Putamen (tissue), 1 donor: ENCODE results near the gene SETD1A.
A peak's percentile ranks its signal among the peaks of the same experiment; 100 is the strongest.

Experiments
- DNase-seq: peaks from one replicate; pipeline ENCODE4 v3.0.0-alpha.2; 2016; ENCODE audit warnings: low spot score

SETD1A gene

GRCh38 chr16:30982548-30983288 lies 25.2 kb downstream of the SETD1A start:
- DNase-seq, result no peak

- no peak for DNase-seq
These were observed 25.8 kb downstream of the SETD1A start for GRCh38 chr16:30983289-30983889.

- no peak for DNase-seq
These were observed 26.5 kb downstream of the SETD1A start for GRCh38 chr16:30983898-30984610.

- DNase-seq, result peak; percentile 63
These were observed 27.3 kb downstream of the SETD1A start, which contains the start of gene HSD3B7 for GRCh38 chr16:30984669-30985400. TSS of gene HSD3B7 (plus strand) at chr16:30985207. CDS start at chr16:30985659, 452 bp downstream.

- DNase-seq, result no peak
These were observed 28.0 kb downstream of the SETD1A start for GRCh38 chr16:30985401-30986128.

- DNase-seq, result no peak
These were observed 28.8 kb downstream of the SETD1A start for GRCh38 chr16:30986129-30986991.

- no peak for DNase-seq
These were observed 30.1 kb downstream of the SETD1A start for GRCh38 chr16:30987581-30988190.

GRCh38 chr16:30989469-30990047 lies 32.0 kb downstream of the SETD1A start:
- DNase-seq, result no peak

- DNase-seq, result no peak
These were observed 32.6 kb downstream of the SETD1A start for GRCh38 chr16:30990105-30990504.

GRCh38 chr16:30991052-30991451 lies 33.5 kb downstream of the SETD1A start:
- no peak for DNase-seq

GRCh38 chr16:30992276-30992780 lies 34.8 kb downstream of the SETD1A start:
- no peak for DNase-seq

GRCh38 chr16:30992931-30993816 lies 35.6 kb downstream of the SETD1A start:
- DNase-seq, result no peak

GRCh38 chr16:30995927-30996323 lies 38.4 kb downstream of the SETD1A start:
- DNase-seq, result no peak

- no peak for DNase-seq
These were observed 38.9 kb downstream of the SETD1A start for GRCh38 chr16:30996324-30996984.

- DNase-seq, result no peak
These were observed 39.6 kb downstream of the SETD1A start for GRCh38 chr16:30996985-30997724.

- DNase-seq, result no peak
These were observed 40.5 kb downstream of the SETD1A start for GRCh38 chr16:30997725-30998711.
